HEK293T (cell line): ENCODE data around the gene PCTP.

ENCODE experiments used
- ARNT ChIP-seq: fragments of 450-650 bp; IDR thresholded peaks from 2 replicates; pipeline ENCODE4 v1.6.1; 2017; ENCODE audit warnings: mild to moderate bottlenecking
- CTBP1 ChIP-seq: fragments of 450-650 bp; IDR thresholded peaks from 2 replicates; pipeline ENCODE4 v1.6.1; 2016; ENCODE audit warnings: borderline replicate concordance
- FOXK2 ChIP-seq: fragments of 450-650 bp; IDR thresholded peaks from 2 replicates; pipeline ENCODE4 v1.6.1; 2016; ENCODE audit warnings: mild to moderate bottlenecking
- HDGF ChIP-seq: fragments of 450-650 bp; IDR thresholded peaks from 2 replicates; pipeline ENCODE4 v1.6.1; 2017; ENCODE audit warnings: antibody characterized with exemption, borderline replicate concordance
- NFRKB ChIP-seq: fragments of 450-650 bp; IDR thresholded peaks from 2 replicates; pipeline ENCODE4 v1.6.1; 2016; ENCODE audit warnings: mild to moderate bottlenecking, moderate library complexity
- SP1 ChIP-seq: fragments of 450-650 bp; IDR thresholded peaks from 2 replicates; pipeline ENCODE4 v1.6.1; 2017
- SUZ12 ChIP-seq: fragments of 450-650 bp; IDR thresholded peaks from 2 replicates; pipeline ENCODE4 v1.6.1; 2016; ENCODE audit warnings: mild to moderate bottlenecking
- TARDBP ChIP-seq: fragments of 450-650 bp; IDR thresholded peaks from 2 replicates; pipeline ENCODE4 v1.6.1; 2016

DNA sequence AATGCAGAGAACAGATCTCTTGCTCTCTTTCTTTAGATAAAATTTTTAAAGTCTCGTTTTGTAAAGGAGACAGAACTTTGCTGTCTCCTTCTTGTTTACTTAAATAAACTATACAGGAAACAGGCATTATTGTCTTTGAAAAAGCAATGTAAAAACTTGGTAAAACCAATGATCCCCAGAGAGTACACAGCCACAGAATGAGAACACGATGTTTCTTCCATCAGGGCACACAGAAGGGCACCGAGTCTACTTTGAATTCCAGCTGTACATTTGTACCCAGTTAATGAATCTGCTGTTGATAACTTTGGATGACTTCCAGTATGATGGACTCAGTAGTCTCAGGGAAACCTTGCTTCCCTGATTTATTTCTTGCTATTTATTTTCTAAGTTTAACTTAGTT is 20.0 kb upstream of the PCTP start:
- TF ChIP-seq SUZ12 (no peak), CTBP1 (no peak), ARNT (no peak), SP1 (no peak), NFRKB (no peak), TARDBP (no peak), HDGF (no peak), FOXK2 (no peak)
